Heart right ventricle (tissue), 16 donors: ENCODE data around the gene NEUROG2. TPM values are rescaled to one million over a fixed set of nuclear protein-coding genes. Genes with fewer than 3 reads are reported as not detected.

Experiments
- ATAC-seq, 8 donors: fragments of 200-7000 bp; cut with Tn5 transposase; one replicate each; pipeline ENCODE4 v1.9.1; 2020; ENCODE audit warnings: mild to moderate bottlenecking in 8 of 8, moderate library complexity in 8 of 8, moderate number of reproducible peaks in 1 of 8
- DNase-seq, 2 donors: peaks; one replicate each; pipeline ENCODE4 v3.0.0-alpha.2; 2020
- H3K27ac ChIP-seq, 10 donors: fragments of 200-600 bp; sonication (generic) in 2 of 10; one replicate each; pipeline versions ENCODE4 v1.5.0 to v1.8.0; 2020 to 2022; ENCODE audit warnings: mild to moderate bottlenecking in 3 of 10
- H3K27me3 ChIP-seq, 7 donors: fragments of 200-600 bp; one replicate each; pipeline ENCODE4 v1.8.0; 2021 to 2022; ENCODE audit warnings: mild to moderate bottlenecking in 2 of 7
- H3K36me3 ChIP-seq, 9 donors: fragments of 200-600 bp; sonication (generic) in 1 of 9; one replicate each; pipeline versions ENCODE4 v1.5.0 to v1.8.0; 2020 to 2022; ENCODE audit warnings: mild to moderate bottlenecking in 2 of 9
- H3K4me1 ChIP-seq, 9 donors: fragments of 200-600 bp; sonication (generic) in 1 of 9; one replicate each; pipeline versions ENCODE4 v1.5.0 to v1.8.0; 2020 to 2022; ENCODE audit warnings: mild to moderate bottlenecking in 4 of 9
- H3K4me3 ChIP-seq, 10 donors: fragments of 200-600 bp; sonication (generic) in 2 of 10; one replicate each; pipeline versions ENCODE4 v1.5.0 to v1.8.0; 2020 to 2022; ENCODE audit warnings: mild to moderate bottlenecking in 7 of 10, moderate library complexity in 2 of 10
- H3K9me3 ChIP-seq, 11 donors: fragments of 200-600 bp in 10 of 11; sonication (generic) in 2 of 11; one replicate each; pipeline versions ENCODE4 v1.5.0 to v1.8.0; 2013 to 2022; ENCODE audit warnings: mild to moderate bottlenecking in 2 of 11, control low read depth in 1 of 11, moderate library complexity in 1 of 11
- CTCF ChIP-seq, 9 donors: fragments of 200-600 bp; sonication (generic) in 2 of 9; IDR thresholded peaks; one replicate each; pipeline versions ENCODE4 v1.5.0 to v1.8.0; 2021 to 2022; ENCODE audit warnings: antibody characterized with exemption in 9 of 9, mild to moderate bottlenecking in 5 of 9, moderate library complexity in 1 of 9
- WGBS, 2 donors: extraction: QIAGEN DNeasy Blood & Tissue Kit; methylation state at CpG; one replicate each; pipeline ENCODE4 v1.1.7; 2013; ENCODE audit warnings: inconsistent platforms in 1 of 2; 5-methylcytosine and 5-hydroxymethylcytosine counted together
- intact Hi-C, 10 donors: fragments of 100-400 bp; cut with DNase I; formaldehyde crosslinking; loops; one replicate each; pipeline versions ENCODE4 v1.11.1 to v1.14.2; 2022
- polyA plus RNA-seq, 2 donors: library from polyadenylated mRNA; stranded (reverse); fragments of 200-250 nt; gene quantifications; one replicate each; pipeline ENCODE4 v1.2.3, GENCODE V29; 2013
- total RNA-seq, 10 donors: library from RNA; stranded (reverse); fragmentation: NEBNext Ultra II Directional in 3 of 10; extraction: Animal tissue kit (Norgen Biotek cat#: 25700) in 3 of 10; gene quantifications; one replicate each; pipeline versions ENCODE4 v1.2.1 to v1.2.4, GENCODE V29; 2021 to 2023
- donor health status: Arrhythmogenic right ventricular cardiomyopathy.
- donor health status: ischemic (EF 13 %, LVEDD 7.1; RV severe dilation, severe dysfunction).
- donor health status: healthy with polysubstance abuse.
- donor health status: DM: no; HTN: yes; CAD: no.
- donor health status: DM: no; HTN: no; CAD: no.
- donor health status: ischemic (EF 25% LVEDD 6.9; RV normal size, moderate dysfunction).
- donor health status: ischemic (EF 25% LVEDD 5.7; RV mildly dilated, moderate dysfunction).
- donor health status: healthy.
- donor health status: DM: yes; HTN: yes; CAD: no.
- donor health status: Ischemic cardiomyopathy.
- donor health status: ischemic (EF 35%, LVEDD 5.7; RV mildly dilated, moderate dysfunction).
- donor health status: nonischemic (EF 11% LVEDD 7.7; RV severe dilation, severe dysfunction).
- donor health status: DM: yes; HTN: yes; CAD: no.
- donor health status: PGD.
- donor health status: ischemic (EF 29% LVEDD 5.4; RV normal size, mild dysfunction).
- donor health status: nonischemic (EF 23%, LVEDD 6.1; RV moderate dilation, normal function).

NEUROG2 gene
- total and polyA plus RNA-seq, 12 donors = not detected

- Histone ChIP-seq H3K4me3 (peak overlapping the region; percentile 44 to 84 (median 58)), H3K4me1 (peaks cover 11 to 58% (median 43%) of the 10 kb centered on the region in 9 donors), H3K36me3 (no peaks in the 10 kb centered on the region), H3K27ac (no peak overlapping the region), H3K27me3 (peaks cover 61 to 100% (median 100%) of the 10 kb centered on the region in 7 donors), H3K9me3 (no peaks in the 10 kb centered on the region)
- intact Hi-C loops = no loop called here
- no peak for DNase-seq
- WGBS, 2 donors = 1 to 3% methylated on average over 52 of the region's 52 CpGs
- no peak for TF ChIP-seq CTCF (IDR thresholded peaks at IDR 0.05)
- ATAC-seq = peak in 2 of 8 donors; percentile 9 to 13
Measured at GRCh38 chr4:112514647-112515197, 1.3 kb downstream of the NEUROG2 start.

- ATAC-seq (no peak), DNase-seq (no peak)
- intact Hi-C loops = no loop called here
- Histone ChIP-seq H3K4me1 (peaks cover 14 to 65% (median 50%) of the 10 kb centered on the region in 9 donors), H3K27me3 (peaks cover 61 to 100% (median 100%) of the 10 kb centered on the region in 7 donors), H3K36me3 (no peaks in the 10 kb centered on the region), H3K4me3 (peak overlapping the region in 4 of 10 donors; percentile 61 to 84 (median 64)), H3K27ac (no peak overlapping the region), H3K9me3 (no peaks in the 10 kb centered on the region)
- no peak for TF ChIP-seq CTCF (IDR thresholded peaks at IDR 0.05)
- WGBS, 2 donors = 3 to 5% methylated on average over 15 of the region's 15 CpGs
Measured at GRCh38 chr4:112513971-112514646, 1.9 kb downstream of the NEUROG2 start.

- H3K36me3 ChIP-seq = no peaks in the 10 kb centered on the region
- peaks cover 50 to 100% (median 100%) of the 10 kb centered on the region in 7 donors for H3K27me3 ChIP-seq
- H3K9me3 ChIP-seq = peaks cover 0 to 4% (median 0%) of the 10 kb centered on the region in 11 donors
- no peak for DNase-seq
- WGBS, 2 donors = 59 to 60% methylated on average over 4 of the region's 4 CpGs
- H3K4me1 ChIP-seq = peaks cover 14 to 54% (median 44%) of the 10 kb centered on the region in 9 donors
- intact Hi-C loops = no loop called here
- ATAC-seq = no peak
- H3K27ac ChIP-seq = no peak overlapping the region
- H3K4me3 ChIP-seq = no peak overlapping the region
- TF ChIP-seq CTCF (IDR thresholded peaks at IDR 0.05) = no peak
Measured at GRCh38 chr4:112511803-112512118, 4.2 kb downstream of the NEUROG2 start.

GRCh38 chr4:112511093-112511802 is 4.7 kb downstream of the NEUROG2 start:
- 15 to 19% methylated on average over 40 of the region's 40 CpGs for WGBS, 2 donors
- Histone ChIP-seq H3K36me3 (no peaks in the 10 kb centered on the region), H3K4me3 (peak overlapping the region in 5 of 10 donors; percentile 8 to 39 (median 18)), H3K4me1 (peaks cover 14 to 49% (median 39%) of the 10 kb centered on the region in 9 donors), H3K27me3 (peaks cover 47 to 100% (median 100%) of the 10 kb centered on the region in 7 donors), H3K9me3 (peaks cover 0 to 4% (median 0%) of the 10 kb centered on the region in 11 donors), H3K27ac (no peak overlapping the region)
- ATAC-seq (no peak), DNase-seq (no peak)
- TF ChIP-seq CTCF (IDR thresholded peaks at IDR 0.05) = no peak
- intact Hi-C loops = no loop called here
